WTC11 (cell line): ENCODE measurements around the gene LDLRAD4. TPM values are rescaled to one million over a fixed set of nuclear protein-coding genes. Genes with fewer than 3 reads are reported as not detected.

Source experiments
- ATAC-seq: fragments of 200-7000 bp; cut with Tn5 transposase; 2 replicates; pipeline ENCODE4 v1.10.0; 2021; ENCODE audit warnings: mild to moderate bottlenecking, moderate library complexity
- CTCF ChIA-PET: fragments of 300-600 bp; sonication (Branson Sonifier 250); formaldehyde crosslinking; loops from one replicate; lab custom pipeline; 2021; ENCODE audit warnings: antibody characterized with exemption; lab: Charles Lee
- POLR2A ChIA-PET: fragments of 350-600 bp; sonication (Branson Sonifier 250); formaldehyde crosslinking; loops from one replicate; lab custom pipeline; 2021; ENCODE audit warnings: antibody characterized with exemption; lab: Charles Lee
- DNase-seq: peaks from one replicate; pipeline ENCODE4 v3.0.0; 2021; ENCODE audit warnings: low spot score
- H3K27ac Mint-ChIP-seq: 2 replicates; pipeline ENCODE4 v1.8.0; 2021; ENCODE audit warnings: mixed read lengths
- H3K27me3 Mint-ChIP-seq: 2 replicates; pipeline ENCODE4 v1.8.0; 2021; ENCODE audit warnings: low read depth, mild to moderate bottlenecking, moderate library complexity, mixed read lengths
- H3K36me3 Mint-ChIP-seq: 2 replicates; pipeline ENCODE4 v1.8.0; 2021; ENCODE audit warnings: mixed read lengths
- H3K4me1 Mint-ChIP-seq: 2 replicates; pipeline ENCODE4 v1.8.0; 2022; ENCODE audit warnings: mixed read lengths
- H3K4me3 Mint-ChIP-seq: 2 replicates; pipeline ENCODE4 v1.8.0; 2021; ENCODE audit warnings: mild to moderate bottlenecking, moderate library complexity, mixed read lengths
- H3K9me3 Mint-ChIP-seq: 2 replicates; pipeline ENCODE4 v1.8.0; 2021; ENCODE audit warnings: mixed read lengths
- CDX4 ChIP-seq: fragments of 250-450 bp; sonication (Bioruptor Pico); IDR thresholded peaks from 2 replicates; pipeline ENCODE4 v1.9.0; 2021; ENCODE audit warnings: moderate library complexity, mild to moderate bottlenecking, inconsistent platforms, borderline replicate concordance
- ESRRA ChIP-seq: sonication (generic); formaldehyde crosslinking; IDR thresholded peaks from 2 replicates; pipeline ENCODE4 v1.8.1; 2022; ENCODE audit warnings: mild to moderate bottlenecking, missing genetic modification reagents, borderline replicate concordance
- GTF2I ChIP-seq: fragments of 250-450 bp; sonication (Bioruptor Pico); conservative IDR thresholded peaks from 2 replicates; pipeline ENCODE4 v1.4.0; 2021; ENCODE audit warnings: mild to moderate bottlenecking
- MXD4 ChIP-seq: fragments of 250-450 bp; sonication (Bioruptor Pico); IDR thresholded peaks from 2 replicates; pipeline ENCODE4 v1.8.0; 2021; ENCODE audit warnings: mild to moderate bottlenecking, moderate library complexity, borderline replicate concordance
- NFE2L1 ChIP-seq: sonication (generic); formaldehyde crosslinking; IDR thresholded peaks from 2 replicates; pipeline ENCODE4 v1.8.1; 2023; ENCODE audit warnings: missing genetic modification reagents
- NR1H2 ChIP-seq: sonication (generic); formaldehyde crosslinking; IDR thresholded peaks from 2 replicates; pipeline ENCODE4 v1.9.0; 2021; ENCODE audit warnings: mild to moderate bottlenecking, moderate library complexity, missing genetic modification reagents
- RORB ChIP-seq: fragments of 250-450 bp; sonication (Bioruptor Pico); IDR thresholded peaks from 2 replicates; pipeline ENCODE4 v1.9.0; 2021; ENCODE audit warnings: mild to moderate bottlenecking
- TP53 ChIP-seq: sonication (generic); formaldehyde crosslinking; IDR thresholded peaks from 2 replicates; pipeline ENCODE4 v1.8.1; 2023; ENCODE audit warnings: mild to moderate bottlenecking, missing genetic modification reagents
- ZNF232 ChIP-seq: sonication (generic); formaldehyde crosslinking; IDR thresholded peaks from 2 replicates; pipeline ENCODE4 v1.8.0; 2022; ENCODE audit warnings: mild to moderate bottlenecking, missing genetic modification reagents
- ZNF263 ChIP-seq: sonication (generic); formaldehyde crosslinking; IDR thresholded peaks from 2 replicates; pipeline ENCODE4 v1.8.1; 2022; ENCODE audit warnings: low read depth, mild to moderate bottlenecking, moderate library complexity, missing genetic modification reagents
- ZNF532 ChIP-seq: fragments of 250-450 bp; sonication (Bioruptor Pico); IDR thresholded peaks from 2 replicates; pipeline ENCODE4 v1.9.0; 2021; ENCODE audit warnings: mild to moderate bottlenecking, borderline replicate concordance
- total RNA-seq: library from RNA; stranded (reverse); gene quantifications from 3 replicates; pipeline ENCODE4 v1.2.3, GENCODE V29; 2021
- TF ChIP-seq, protein P1 (sequence below): sonication (generic); formaldehyde crosslinking; IDR thresholded peaks from 2 replicates; pipeline ENCODE4 v1.8.1; 2023; ENCODE audit warnings: mild to moderate bottlenecking, moderate library complexity, missing genetic modification reagents
- TF ChIP-seq, protein P2 (sequence below): sonication (generic); formaldehyde crosslinking; IDR thresholded peaks from 2 replicates; pipeline ENCODE4 v1.8.1; 2022; ENCODE audit warnings: missing genetic modification reagents, borderline replicate concordance
- TF ChIP-seq, protein P3 (sequence below): fragments of 250-450 bp; sonication (Bioruptor Pico); IDR thresholded peaks from 2 replicates; pipeline ENCODE4 v1.8.0; 2021; ENCODE audit warnings: mild to moderate bottlenecking
- TF ChIP-seq, protein P4 (sequence below): sonication (generic); formaldehyde crosslinking; IDR thresholded peaks from 2 replicates; pipeline ENCODE4 v1.8.1; 2022; ENCODE audit warnings: mild to moderate bottlenecking, missing genetic modification reagents, moderate library complexity, borderline replicate concordance
- TF ChIP-seq, protein P5 (sequence below): fragments of 250-450 bp; sonication (Bioruptor Pico); IDR thresholded peaks from 2 replicates; pipeline ENCODE4 v1.9.0; 2021; ENCODE audit warnings: mild to moderate bottlenecking

Gene LDLRAD4
- total RNA-seq, 1 experiment from 2014 or later: 6.2 TPM

DNA sequence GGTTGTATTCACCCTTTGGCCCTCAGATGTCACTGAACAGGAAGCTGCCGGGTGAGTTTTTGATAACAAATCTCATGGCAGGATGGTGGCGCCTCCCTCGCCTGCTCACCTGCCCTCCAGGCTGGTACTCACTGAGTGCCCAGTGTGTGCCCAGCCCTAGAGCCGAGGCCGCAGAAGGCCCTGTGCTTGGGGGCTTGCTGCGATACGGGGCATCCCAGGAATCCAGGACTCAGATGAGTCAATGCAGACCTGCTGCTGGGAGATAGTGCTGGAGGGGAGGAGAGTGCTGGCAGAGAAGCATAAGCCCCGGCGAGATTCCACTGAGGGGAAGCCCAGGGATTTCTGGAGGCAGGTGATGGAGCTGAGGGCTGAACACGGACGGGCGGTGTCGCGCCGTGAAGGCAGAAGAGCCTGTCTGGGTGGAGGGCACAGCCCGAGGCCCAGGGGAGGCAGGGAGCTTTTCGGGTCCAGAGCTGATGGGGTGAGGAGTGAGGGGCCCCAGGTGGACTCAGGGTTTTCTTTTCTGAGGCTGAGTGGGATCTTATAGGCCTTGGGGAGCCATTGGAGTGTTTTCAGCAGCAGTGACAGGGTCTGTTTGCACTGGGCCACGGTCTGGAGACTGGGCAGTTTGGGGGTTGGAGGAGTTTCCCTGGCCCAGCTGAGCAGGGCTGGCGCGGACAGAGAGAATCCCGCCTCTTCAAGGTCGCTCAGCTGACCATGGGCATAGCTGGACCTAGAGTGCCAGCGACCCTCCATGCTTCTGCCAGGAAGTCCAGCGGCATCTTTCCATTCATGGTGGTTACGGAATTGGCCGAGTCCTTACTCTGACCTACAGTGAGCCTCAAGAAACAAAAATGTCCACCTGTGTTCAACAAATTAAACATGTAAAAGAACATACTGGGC, 35.5 kb downstream of the LDLRAD4 start:
- CTCF ChIA-PET: interaction anchor here (0.8 kb wide), 1 partner anchor 12 kb away, joined by 3 read pairs; no protein-coding TSS in a partner anchor
- Mint-ChIP-seq H3K27me3 (no peaks in the 10 kb centered on the region), H3K4me3 (no peak overlapping the region), H3K36me3 (no peaks in the 10 kb centered on the region), H3K4me1 (peaks cover 24% of the 10 kb centered on the region), H3K9me3 (no peaks in the 10 kb centered on the region), H3K27ac (no peak overlapping the region)
- ATAC-seq: no peak
- POLR2A ChIA-PET: no interaction called here
- no peak for DNase-seq
- TF ChIP-seq TP53 (CRISPR knock-in tag) (no peak), CDX4 (CRISPR knock-in tag) (no peak), NR1H2 (CRISPR knock-in tag) (no peak), ESRRA (CRISPR knock-in tag) (no peak), ZNF232 (CRISPR knock-in tag) (no peak), MXD4 (no peak)
- TF ChIP-seq, protein P1, sequence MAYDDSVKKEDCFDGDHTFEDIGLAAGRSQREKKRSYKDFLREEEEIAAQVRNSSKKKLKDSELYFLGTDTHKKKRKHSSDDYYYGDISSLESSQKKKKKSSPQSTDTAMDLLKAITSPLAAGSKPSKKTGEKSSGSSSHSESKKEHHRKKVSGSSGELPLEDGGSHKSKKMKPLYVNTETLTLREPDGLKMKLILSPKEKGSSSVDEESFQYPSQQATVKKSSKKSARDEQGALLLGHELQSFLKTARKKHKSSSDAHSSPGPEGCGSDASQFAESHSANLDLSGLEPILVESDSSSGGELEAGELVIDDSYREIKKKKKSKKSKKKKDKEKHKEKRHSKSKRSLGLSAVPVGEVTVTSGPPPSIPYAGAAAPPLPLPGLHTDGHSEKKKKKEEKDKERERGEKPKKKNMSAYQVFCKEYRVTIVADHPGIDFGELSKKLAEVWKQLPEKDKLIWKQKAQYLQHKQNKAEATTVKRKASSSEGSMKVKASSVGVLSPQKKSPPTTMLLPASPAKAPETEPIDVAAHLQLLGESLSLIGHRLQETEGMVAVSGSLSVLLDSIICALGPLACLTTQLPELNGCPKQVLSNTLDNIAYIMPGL: no peak
- TF ChIP-seq, protein P2, sequence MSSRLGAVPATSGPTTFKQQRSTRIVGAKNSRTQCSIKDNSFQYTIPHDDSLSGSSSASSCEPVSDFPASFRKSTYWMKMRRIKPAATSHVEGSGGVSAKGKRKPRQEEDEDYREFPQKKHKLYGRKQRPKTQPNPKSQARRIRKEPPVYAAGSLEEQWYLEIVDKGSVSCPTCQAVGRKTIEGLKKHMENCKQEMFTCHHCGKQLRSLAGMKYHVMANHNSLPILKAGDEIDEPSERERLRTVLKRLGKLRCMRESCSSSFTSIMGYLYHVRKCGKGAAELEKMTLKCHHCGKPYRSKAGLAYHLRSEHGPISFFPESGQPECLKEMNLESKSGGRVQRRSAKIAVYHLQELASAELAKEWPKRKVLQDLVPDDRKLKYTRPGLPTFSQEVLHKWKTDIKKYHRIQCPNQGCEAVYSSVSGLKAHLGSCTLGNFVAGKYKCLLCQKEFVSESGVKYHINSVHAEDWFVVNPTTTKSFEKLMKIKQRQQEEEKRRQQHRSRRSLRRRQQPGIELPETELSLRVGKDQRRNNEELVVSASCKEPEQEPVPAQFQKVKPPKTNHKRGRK (CRISPR knock-in tag): no peak

- H3K4me3 Mint-ChIP-seq: no peak overlapping the region
- ChIA-PET CTCF (no interaction called here), POLR2A (no interaction called here)
- no peaks in the 10 kb centered on the region for H3K9me3 Mint-ChIP-seq
- H3K27me3 Mint-ChIP-seq: no peaks in the 10 kb centered on the region
- no peak for DNase-seq
- H3K36me3 Mint-ChIP-seq: no peaks in the 10 kb centered on the region
- peaks cover 28% of the 10 kb centered on the region for H3K4me1 Mint-ChIP-seq
- ATAC-seq: no peak
- peak overlapping the region; percentile 22; the same call in 1 of the 2 replicates for H3K27ac Mint-ChIP-seq
- TF ChIP-seq, protein P3, sequence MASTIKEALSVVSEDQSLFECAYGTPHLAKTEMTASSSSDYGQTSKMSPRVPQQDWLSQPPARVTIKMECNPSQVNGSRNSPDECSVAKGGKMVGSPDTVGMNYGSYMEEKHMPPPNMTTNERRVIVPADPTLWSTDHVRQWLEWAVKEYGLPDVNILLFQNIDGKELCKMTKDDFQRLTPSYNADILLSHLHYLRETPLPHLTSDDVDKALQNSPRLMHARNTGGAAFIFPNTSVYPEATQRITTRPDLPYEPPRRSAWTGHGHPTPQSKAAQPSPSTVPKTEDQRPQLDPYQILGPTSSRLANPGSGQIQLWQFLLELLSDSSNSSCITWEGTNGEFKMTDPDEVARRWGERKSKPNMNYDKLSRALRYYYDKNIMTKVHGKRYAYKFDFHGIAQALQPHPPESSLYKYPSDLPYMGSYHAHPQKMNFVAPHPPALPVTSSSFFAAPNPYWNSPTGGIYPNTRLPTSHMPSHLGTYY: no peak
- TF ChIP-seq NFE2L1 (CRISPR knock-in tag) (no peak), TP53 (CRISPR knock-in tag) (no peak), ZNF263 (no peak), GTF2I (CRISPR knock-in tag) (no peak), RORB (CRISPR knock-in tag) (no peak), ZNF532 (CRISPR knock-in tag) (no peak)
- TF ChIP-seq, protein P4, sequence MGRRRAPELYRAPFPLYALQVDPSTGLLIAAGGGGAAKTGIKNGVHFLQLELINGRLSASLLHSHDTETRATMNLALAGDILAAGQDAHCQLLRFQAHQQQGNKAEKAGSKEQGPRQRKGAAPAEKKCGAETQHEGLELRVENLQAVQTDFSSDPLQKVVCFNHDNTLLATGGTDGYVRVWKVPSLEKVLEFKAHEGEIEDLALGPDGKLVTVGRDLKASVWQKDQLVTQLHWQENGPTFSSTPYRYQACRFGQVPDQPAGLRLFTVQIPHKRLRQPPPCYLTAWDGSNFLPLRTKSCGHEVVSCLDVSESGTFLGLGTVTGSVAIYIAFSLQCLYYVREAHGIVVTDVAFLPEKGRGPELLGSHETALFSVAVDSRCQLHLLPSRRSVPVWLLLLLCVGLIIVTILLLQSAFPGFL (CRISPR knock-in tag): no peak
- TF ChIP-seq, protein P5, sequence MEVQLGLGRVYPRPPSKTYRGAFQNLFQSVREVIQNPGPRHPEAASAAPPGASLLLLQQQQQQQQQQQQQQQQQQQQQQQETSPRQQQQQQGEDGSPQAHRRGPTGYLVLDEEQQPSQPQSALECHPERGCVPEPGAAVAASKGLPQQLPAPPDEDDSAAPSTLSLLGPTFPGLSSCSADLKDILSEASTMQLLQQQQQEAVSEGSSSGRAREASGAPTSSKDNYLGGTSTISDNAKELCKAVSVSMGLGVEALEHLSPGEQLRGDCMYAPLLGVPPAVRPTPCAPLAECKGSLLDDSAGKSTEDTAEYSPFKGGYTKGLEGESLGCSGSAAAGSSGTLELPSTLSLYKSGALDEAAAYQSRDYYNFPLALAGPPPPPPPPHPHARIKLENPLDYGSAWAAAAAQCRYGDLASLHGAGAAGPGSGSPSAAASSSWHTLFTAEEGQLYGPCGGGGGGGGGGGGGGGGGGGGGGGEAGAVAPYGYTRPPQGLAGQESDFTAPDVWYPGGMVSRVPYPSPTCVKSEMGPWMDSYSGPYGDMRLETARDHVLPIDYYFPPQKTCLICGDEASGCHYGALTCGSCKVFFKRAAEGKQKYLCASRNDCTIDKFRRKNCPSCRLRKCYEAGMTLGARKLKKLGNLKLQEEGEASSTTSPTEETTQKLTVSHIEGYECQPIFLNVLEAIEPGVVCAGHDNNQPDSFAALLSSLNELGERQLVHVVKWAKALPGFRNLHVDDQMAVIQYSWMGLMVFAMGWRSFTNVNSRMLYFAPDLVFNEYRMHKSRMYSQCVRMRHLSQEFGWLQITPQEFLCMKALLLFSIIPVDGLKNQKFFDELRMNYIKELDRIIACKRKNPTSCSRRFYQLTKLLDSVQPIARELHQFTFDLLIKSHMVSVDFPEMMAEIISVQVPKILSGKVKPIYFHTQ (CRISPR knock-in tag): no peak
These were observed 36.7 kb downstream of the LDLRAD4 start for GRCh38 chr18:13254971-13255927.
